Hepatocyte (in vitro differentiated cells): Measurements from ENCODE around the gene ATF6. TPM values are rescaled to one million over a fixed set of nuclear protein-coding genes. Genes with fewer than 3 reads are reported as not detected.

Experiments
- DNase-seq: peaks from one replicate; pipeline ENCODE4 v3.0.0-alpha.2; 2016; ENCODE audit warnings: low spot score
- H2AFZ ChIP-seq: fragments of 200-600 bp; sonication (generic); 2 replicates; pipeline ENCODE4 v1.6.0; 2016; ENCODE audit warnings: antibody characterized with exemption, mild to moderate bottlenecking
- H3K27ac ChIP-seq: fragments of 200-600 bp; sonication (generic); 2 replicates; pipeline ENCODE4 v1.5.1; 2016; ENCODE audit warnings: mild to moderate bottlenecking
- H3K27me3 ChIP-seq: fragments of 200-600 bp; sonication (generic); 2 replicates; pipeline ENCODE4 v1.6.1; 2016
- H3K36me3 ChIP-seq: fragments of 200-600 bp; sonication (generic); replicated peaks from 2 replicates; pipeline ENCODE4 v1.5.1; 2016; ENCODE audit warnings: low read depth; ENCODE audit not compliant: insufficient read depth
- H3K4me1 ChIP-seq: fragments of 200-600 bp; sonication (generic); 2 replicates; pipeline ENCODE4 v1.5.1; 2016; ENCODE audit warnings: mild to moderate bottlenecking, moderate library complexity; ENCODE audit not compliant: insufficient read depth
- H3K4me2 ChIP-seq: fragments of 200-600 bp; sonication (generic); 2 replicates; pipeline ENCODE4 v1.6.0; 2016
- H3K4me3 ChIP-seq: fragments of 200-600 bp; sonication (generic); 2 replicates; pipeline ENCODE4 v1.5.1; 2016; ENCODE audit warnings: mild to moderate bottlenecking
- H3K79me2 ChIP-seq: fragments of 200-600 bp; sonication (generic); 2 replicates; pipeline ENCODE4 v1.6.0; 2017; ENCODE audit warnings: mild to moderate bottlenecking
- H3K9me2 ChIP-seq: fragments of 200-600 bp; sonication (generic); replicated peaks from 2 replicates; pipeline ENCODE4 v1.6.0; 2017; ENCODE audit warnings: mild to moderate bottlenecking; ENCODE audit not compliant: insufficient read depth
- H3K9me3 ChIP-seq: fragments of 200-600 bp; sonication (generic); 2 replicates; pipeline ENCODE4 v1.5.1; 2016; ENCODE audit warnings: low read depth, mild to moderate bottlenecking
- H4K20me1 ChIP-seq: fragments of 200-600 bp; sonication (generic); 2 replicates; pipeline ENCODE4 v1.6.0; 2016; ENCODE audit warnings: mild to moderate bottlenecking; ENCODE audit not compliant: insufficient read depth, poor library complexity, severe bottlenecking
- CTCF ChIP-seq: fragments of 200-600 bp; sonication (generic); IDR thresholded peaks from 2 replicates; pipeline ENCODE4 v1.5.1; 2016; ENCODE audit warnings: antibody characterized with exemption, mild to moderate bottlenecking; ENCODE audit not compliant: poor library complexity
- EZH2 ChIP-seq: fragments of 200-600 bp; sonication (generic); IDR thresholded peaks from 2 replicates; pipeline ENCODE4 v1.6.1; 2016; ENCODE audit warnings: antibody characterized with exemption, mild to moderate bottlenecking, borderline replicate concordance
- EZH2phosphoT487 ChIP-seq: fragments of 200-600 bp; sonication (generic); IDR thresholded peaks from one replicate; pipeline ENCODE4 v1.6.1; 2018; ENCODE audit warnings: antibody characterized with exemption, mild to moderate bottlenecking, low read depth, moderate library complexity; ENCODE audit not compliant: unreplicated experiment, severe bottlenecking
- WGBS: methylation state at CpG from one replicate; pipeline ENCODE4 v1.1.6; 2016; ENCODE audit warnings: low lambda C conversion rate; ENCODE audit errors: missing lambda C conversion rate; 5-methylcytosine and 5-hydroxymethylcytosine counted together
- polyA plus RNA-seq: library from polyadenylated mRNA; unstranded; fragments of >200 nt; fragmentation: Nextera tagmentation; extraction: Ambion mirVana; gene quantifications from 2 replicates; pipeline ENCODE4 v1.2.1, GENCODE V29; 2016
- total RNA-seq: library from RNA; depleted of rRNA; stranded (reverse); fragments of >200 nt; gene quantifications from 2 replicates; pipeline ENCODE4 v1.2.3, GENCODE V29; 2014

The ATF6 gene
- total and polyA plus RNA-seq, 2 experiments from 2014 or later, result 15.3 to 29.8 TPM

GRCh38 chr1:161948435-161948834, 182.3 kb downstream of the ATF6 start:
- H3K9me3 ChIP-seq, result no peaks in the 10 kb centered on the region
- no peaks in the 10 kb centered on the region for H3K9me2 ChIP-seq
- no peaks in the 10 kb centered on the region for H3K79me2 ChIP-seq
- no peaks in the 10 kb centered on the region for H3K36me3 ChIP-seq
- WGBS, result 72% methylated on average over 4 of the region's 4 CpGs
- H3K27me3 ChIP-seq, result no peaks in the 10 kb centered on the region
- DNase-seq, result no peak
- H3K27ac ChIP-seq, result no peak overlapping the region
- H3K4me3 ChIP-seq, result no peak overlapping the region
- no peaks in the 10 kb centered on the region for H4K20me1 ChIP-seq
- H3K4me1 ChIP-seq, result no peaks in the 10 kb centered on the region
- H2AFZ ChIP-seq, result no peak overlapping the region
- TF ChIP-seq EZH2 (no peak), EZH2phosphoT487 (no peak), CTCF (no peak)
- H3K4me2 ChIP-seq, result no peak overlapping the region

GRCh38 chr1:161949548-161949947, 183.4 kb downstream of the ATF6 start:
- Histone ChIP-seq H3K4me1 (no peaks in the 10 kb centered on the region), H3K27ac (no peak overlapping the region), H3K9me2 (no peaks in the 10 kb centered on the region), H3K9me3 (no peaks in the 10 kb centered on the region), H3K4me2 (no peak overlapping the region), H2AFZ (no peak overlapping the region), H3K79me2 (no peaks in the 10 kb centered on the region), H3K36me3 (no peaks in the 10 kb centered on the region), H3K27me3 (no peaks in the 10 kb centered on the region), H3K4me3 (no peak overlapping the region), H4K20me1 (no peaks in the 10 kb centered on the region)
- TF ChIP-seq EZH2phosphoT487, result no peak
- TF ChIP-seq EZH2, result no peak
- TF ChIP-seq CTCF, result no peak
- WGBS, result 88% methylated on average over 2 of the region's 2 CpGs
- DNase-seq, result no peak

- H2AFZ ChIP-seq, result no peak overlapping the region
- no peaks in the 10 kb centered on the region for H3K4me1 ChIP-seq
- H3K4me2 ChIP-seq, result no peak overlapping the region
- WGBS, result 83% methylated on average over 1 of the region's 1 CpG
- no peak overlapping the region for H3K27ac ChIP-seq
- no peak overlapping the region for H3K4me3 ChIP-seq
- no peaks in the 10 kb centered on the region for H3K9me2 ChIP-seq
- no peak for DNase-seq
- no peaks in the 10 kb centered on the region for H3K27me3 ChIP-seq
- H3K36me3 ChIP-seq, result no peaks in the 10 kb centered on the region
- no peaks in the 10 kb centered on the region for H4K20me1 ChIP-seq
- no peak for TF ChIP-seq EZH2
- no peak for TF ChIP-seq EZH2phosphoT487
- no peak for TF ChIP-seq CTCF
- H3K9me3 ChIP-seq, result no peaks in the 10 kb centered on the region
- no peaks in the 10 kb centered on the region for H3K79me2 ChIP-seq
Observed at GRCh38 chr1:161950377-161950776, 184.3 kb downstream of the ATF6 start.

GRCh38 chr1:161951646-161952045, 185.5 kb downstream of the ATF6 start:
- Histone ChIP-seq H3K4me3 (no peak overlapping the region), H3K9me2 (no peaks in the 10 kb centered on the region), H3K4me1 (no peaks in the 10 kb centered on the region), H2AFZ (no peak overlapping the region), H3K9me3 (no peaks in the 10 kb centered on the region), H3K4me2 (no peak overlapping the region), H3K27ac (no peak overlapping the region), H3K27me3 (no peaks in the 10 kb centered on the region), H4K20me1 (no peaks in the 10 kb centered on the region), H3K79me2 (no peaks in the 10 kb centered on the region), H3K36me3 (no peaks in the 10 kb centered on the region)
- TF ChIP-seq CTCF (no peak), EZH2phosphoT487 (no peak), EZH2 (no peak)
- 53% methylated on average over 1 of the region's 1 CpG for WGBS
- no peak for DNase-seq
